Inflammatory macrophage treated with lipopolysaccharide for 1 hour (primary cell): ENCODE results near the gene PDXDC1.
"Not testable (repeated sequence)": the region's sequence is repeated elsewhere in the genome, so short reads cannot be mapped to it uniquely, and the experiment has no call there.

Experiments
- DNase-seq, 2 donors: peaks; one replicate each; pipeline ENCODE4 v3.0.0-alpha.2; 2020 to 2022

The PDXDC1 gene

DNA sequence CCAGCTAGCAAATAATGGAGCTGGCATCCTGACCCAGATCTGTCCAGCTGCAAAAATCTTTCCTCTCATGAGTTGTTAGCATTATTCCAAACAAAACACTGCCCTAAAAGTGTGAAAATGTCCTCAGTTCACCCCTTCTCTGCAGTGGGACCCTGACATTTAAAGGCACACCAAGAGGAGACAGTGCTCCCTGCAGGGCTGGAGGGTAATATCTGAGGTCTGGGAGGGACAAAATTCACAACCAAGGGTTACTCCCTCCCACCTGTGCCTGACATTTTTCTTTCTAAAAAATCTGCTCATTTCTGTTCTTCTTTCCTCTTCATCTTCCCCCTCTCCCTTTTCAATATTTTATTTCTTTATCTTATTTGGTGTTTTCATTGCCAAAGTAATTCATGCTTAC lies 191.4 kb downstream of the PDXDC1 start:
- DNase-seq: not testable (repeated sequence)

DNA sequence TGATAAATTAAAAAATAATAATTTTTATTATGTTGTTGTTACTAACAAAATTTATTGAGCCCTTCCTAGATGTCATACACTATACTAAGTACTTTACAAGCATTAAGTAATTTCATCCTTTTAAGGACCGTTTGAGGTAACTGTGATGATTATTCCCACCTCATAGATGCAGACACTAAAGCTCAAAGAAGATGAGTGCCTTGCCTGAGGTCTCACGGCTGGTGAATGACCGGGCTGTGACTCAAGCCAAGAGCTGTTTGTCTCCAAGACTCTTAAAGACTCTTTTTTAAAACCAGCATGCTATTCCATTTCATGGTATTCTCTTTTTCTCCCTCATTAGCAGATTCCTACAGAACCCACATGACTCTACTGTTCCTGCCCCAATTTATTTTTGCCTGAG lies 193.5 kb downstream of the PDXDC1 start:
- DNase-seq: not testable (repeated sequence)

DNA sequence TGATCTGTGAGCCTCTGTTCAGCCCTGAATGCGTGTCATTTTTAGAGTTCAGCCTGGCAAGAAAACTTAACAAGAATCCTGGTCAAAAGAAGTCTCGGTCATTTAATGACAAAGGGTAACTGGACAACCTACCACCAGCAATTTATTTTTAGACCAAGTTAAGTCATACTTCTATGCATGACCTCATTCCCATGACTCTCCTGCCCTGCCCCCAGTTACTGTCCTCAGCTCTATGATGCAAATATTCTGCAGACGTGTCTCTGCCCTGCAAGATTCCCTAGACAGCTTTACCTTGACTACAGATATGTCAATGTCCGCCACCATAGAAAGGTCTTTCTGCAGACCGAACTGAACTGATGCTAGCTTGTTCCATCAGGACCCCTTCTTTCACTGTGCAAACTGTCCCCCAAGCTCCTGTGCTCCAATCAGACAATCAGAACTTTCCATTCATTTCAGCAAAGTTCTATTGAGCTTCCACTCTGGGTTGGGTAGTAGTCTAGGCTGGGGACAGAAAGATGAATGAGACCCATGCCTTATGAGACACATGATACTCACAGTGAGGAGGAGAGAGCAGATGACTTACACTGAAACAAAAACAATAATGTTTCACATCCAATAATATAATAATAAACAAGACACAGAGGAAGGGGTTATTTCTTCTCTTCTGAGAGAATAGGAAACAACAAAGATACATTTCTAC lies 194.3 kb downstream of the PDXDC1 start:
- DNase-seq: not testable (repeated sequence)

DNA sequence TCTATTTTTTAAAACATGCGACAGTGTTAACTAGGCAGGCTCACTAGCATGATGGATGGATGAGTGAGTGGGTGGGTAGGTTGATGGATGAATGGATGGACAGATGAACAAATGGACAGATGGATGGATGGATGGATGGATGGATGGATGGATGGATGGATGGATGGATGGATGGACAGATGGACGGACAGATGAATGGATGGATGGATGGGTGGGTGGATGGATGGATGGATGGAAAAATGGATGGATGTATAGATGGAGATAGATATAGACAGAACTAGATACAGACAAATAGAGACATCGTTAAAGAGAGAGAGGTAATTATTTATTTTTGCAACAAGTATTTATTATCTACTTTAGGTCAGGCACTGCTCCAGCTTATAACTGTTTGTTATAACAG lies 205.1 kb downstream of the PDXDC1 start:
- not testable (repeated sequence) for DNase-seq

DNA sequence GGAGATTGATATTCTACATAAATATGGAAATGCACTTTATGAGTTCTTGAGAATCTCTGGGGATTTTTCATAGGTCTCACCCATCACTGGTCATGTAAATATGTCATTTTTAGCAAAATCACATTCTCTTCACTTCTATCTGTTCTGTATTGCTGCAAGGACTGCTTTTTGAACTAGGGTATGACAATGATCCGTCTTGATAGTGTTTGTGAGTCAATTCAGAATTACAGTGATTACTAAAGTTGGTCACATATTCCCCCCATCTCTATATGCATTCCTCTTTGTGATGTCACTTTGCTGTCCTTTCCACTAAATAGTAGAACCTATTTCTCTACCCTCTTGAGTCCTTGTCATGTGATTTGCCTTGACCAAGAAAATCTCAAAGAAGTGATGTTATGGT lies 206.1 kb downstream of the PDXDC1 start:
- not testable (repeated sequence) for DNase-seq

DNA sequence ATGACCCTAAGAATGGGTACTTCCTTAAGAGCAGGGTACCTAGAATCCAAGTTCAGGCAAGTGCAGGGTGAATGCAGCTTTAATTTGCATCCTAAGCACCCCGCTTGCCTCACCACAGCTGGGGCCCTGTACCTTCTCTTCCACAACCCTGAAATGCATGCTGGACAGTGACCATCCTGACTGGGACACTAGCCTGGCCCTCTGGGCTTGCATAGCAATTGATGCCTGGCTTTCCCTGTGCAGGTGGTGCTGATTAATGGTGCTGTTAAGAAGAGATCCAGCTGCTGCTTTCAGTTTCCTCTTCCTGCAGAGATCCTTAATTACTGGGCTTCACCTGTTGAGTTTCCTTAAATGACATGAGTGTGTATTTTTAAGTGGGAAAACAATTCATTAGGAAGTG lies 209.2 kb downstream of the PDXDC1 start:
- DNase-seq: not testable (repeated sequence)
